ENCODE results near the gene ATXN1. TPM values are rescaled to one million over a fixed set of nuclear protein-coding genes. Genes with fewer than 3 reads are reported as not detected.
"Not testable (repeated sequence)": the region's sequence is repeated elsewhere in the genome, so short reads cannot be mapped to it uniquely, and the experiment has no call there.

The ATXN1 gene
- total and polyA plus RNA-seq, 2 of the 8 experiments (the other 6 are each of a cell fraction or from before 2014, with no cell fraction given): 1.6 to 4.0 TPM

- H3K4me1 ChIP-seq (replicated peaks in 1 of 4; ENCODE audit: control insufficient read depth in 3 of 4, insufficient read depth in 4 of 4, low read length in 3 of 4); H2BK12ac ChIP-seq (ENCODE audit: low read depth, low read length); H2BK5ac ChIP-seq (ENCODE audit: low read depth, low read length); H3K79me1 ChIP-seq (ENCODE audit: low read depth, low read length); H3K56ac ChIP-seq (replicated peaks; ENCODE audit: insufficient read length, low read depth, low read length); H2AFZ ChIP-seq (ENCODE audit: low read length); H4K8ac ChIP-seq (ENCODE audit: extremely low read depth, insufficient read depth, low read length); H3K9me3 ChIP-seq (ENCODE audit: insufficient read depth in 2 of 2, low read depth in 1 of 2, low read length in 1 of 2); H3K23ac ChIP-seq (ENCODE audit: insufficient read length); H3K4me2 ChIP-seq (ENCODE audit: insufficient read depth in 1 of 2, low read depth in 2 of 2, low read length in 2 of 2); POLR2A ChIA-PET (ENCODE audit: partially characterized antibody); FAIRE-seq; H3K4me3 ChIP-seq (ENCODE audit: extremely low read depth in 1 of 4, insufficient read depth in 2 of 4, low read depth in 3 of 4, low read length in 4 of 4); H3K14ac ChIP-seq (ENCODE audit: insufficient read length); H3K23me2 ChIP-seq (ENCODE audit: low read depth, low read length); H3K27me3 ChIP-seq (replicated peaks in 1 of 4; ENCODE audit: control insufficient read depth in 3 of 4, extremely low read depth in 1 of 4, insufficient read depth in 3 of 4, low read length in 3 of 4); H4K91ac ChIP-seq (replicated peaks; ENCODE audit: insufficient read length, low read length); H3K27ac ChIP-seq (ENCODE audit: low read depth, low read length); H2BK20ac ChIP-seq (ENCODE audit: low read length); H2BK15ac ChIP-seq (ENCODE audit: low read length); H3K9ac ChIP-seq (replicated peaks in 1 of 4; ENCODE audit: extremely low read depth in 1 of 4, low read depth in 3 of 4, low read length in 3 of 4); H3K18ac ChIP-seq (ENCODE audit: extremely low read depth, low read length); DNase-seq (ENCODE audit: low read depth in 1 of 2, low spot score in 2 of 2); H4K5ac ChIP-seq (ENCODE audit: insufficient read length, low read depth, low read length); H2BK120ac ChIP-seq (replicated peaks; ENCODE audit: low read depth, low read length); H4K20me1 ChIP-seq (replicated peaks in 1 of 2; ENCODE audit: control insufficient read depth in 1 of 2, insufficient read depth in 2 of 2, low read length in 2 of 2); H3K36me3 ChIP-seq (ENCODE audit: control insufficient read depth in 2 of 4, insufficient read depth in 4 of 4, low read length in 3 of 4); H2AK5ac ChIP-seq (ENCODE audit: low read depth, low read length); H3K79me2 ChIP-seq (ENCODE audit: control insufficient read depth in 1 of 2, insufficient read depth in 2 of 2, low read length in 2 of 2); H3K4ac ChIP-seq (replicated peaks; ENCODE audit: insufficient read length, low read depth, low read length): not testable (repeated sequence)
- CTCF ChIA-PET (ENCODE audit: partially characterized antibody): interaction anchor here (0.9 to 1.9 kb wide), 7 partner anchors 26 to 234 kb away, joined by 3 to 9 read pairs (median 3); no protein-coding TSS in a partner anchor
- WGBS, 2 experiments (ENCODE audit: extremely low coverage in 1 of 2, insufficient coverage in 1 of 2, insufficient read length in 1 of 2, insufficient replicate concordance in 2 of 2, low coverage in 1 of 2, low lambda C conversion rate in 2 of 2, missing lambda C conversion rate in 1 of 2): 100% methylated on average over 4 of the region's 4 CpGs; no CpG with 5 or more reads in 1 of the 2 experiments
Observed at GRCh38 chr6:16540383-16540782, 220.9 kb downstream of the ATXN1 start.
